Amniotic epithelial cell (primary cell): ENCODE results near the gene LCNL1.
"Not testable (repeated sequence)": the region's sequence is repeated elsewhere in the genome, so short reads cannot be mapped to it uniquely, and the experiment has no call there.

ENCODE experiments used
- DNase-seq: peaks from one replicate; pipeline ENCODE4 v3.0.0-alpha.2; 2010; ENCODE audit warnings: low read depth

Gene LCNL1

GRCh38 chr9:137026384-137026783, 43.6 kb downstream of the LCNL1 start:
- no peak for DNase-seq

- no peak for DNase-seq
Observed at GRCh38 chr9:137026828-137027227, 44.0 kb downstream of the LCNL1 start.

- no peak for DNase-seq
Observed at GRCh38 chr9:137027369-137028262, 44.8 kb downstream of the LCNL1 start, which contains the start of gene ABCA2. TSS of gene ABCA2 (minus strand) at chr9:137028237. CDS start at chr9:137028140, 97 bp downstream.

GRCh38 chr9:137028263-137029057, 45.7 kb downstream of the LCNL1 start:
- no peak for DNase-seq

GRCh38 chr9:137029058-137029936, 46.5 kb downstream of the LCNL1 start:
- DNase-seq, result peak; percentile 38

GRCh38 chr9:137030006-137030405, 47.2 kb downstream of the LCNL1 start:
- no peak for DNase-seq

GRCh38 chr9:137030538-137031527, 48.0 kb downstream of the LCNL1 start:
- DNase-seq, result peak; percentile 53

- no peak for DNase-seq
Observed at GRCh38 chr9:137031904-137032640, 49.3 kb downstream of the LCNL1 start, which contains the start of gene FUT7. TSS of gene FUT7 (minus strand) at chr9:137032088. CDS start at chr9:137031991, 97 bp downstream.

GRCh38 chr9:137032858-137033257, 50.1 kb downstream of the LCNL1 start:
- DNase-seq, result no peak

- DNase-seq, result not testable (repeated sequence)
Observed at GRCh38 chr9:137033481-137033880, 50.7 kb downstream of the LCNL1 start.

GRCh38 chr9:137034039-137034708, 51.4 kb downstream of the LCNL1 start:
- no peak for DNase-seq

GRCh38 chr9:137034709-137035506, 52.1 kb downstream of the LCNL1 start:
- peak; percentile 71 for DNase-seq
